ENCODE results near the gene DUSP1. TPM values are rescaled to one million over a fixed set of nuclear protein-coding genes. Genes with fewer than 3 reads are reported as not detected.

Gene DUSP1
- total and polyA plus RNA-seq, 9 of the 15 experiments (the other 6 are each of a cell fraction or from before 2014, with no cell fraction given): 2.1 to 14.2 (median 8.5) TPM

DNA sequence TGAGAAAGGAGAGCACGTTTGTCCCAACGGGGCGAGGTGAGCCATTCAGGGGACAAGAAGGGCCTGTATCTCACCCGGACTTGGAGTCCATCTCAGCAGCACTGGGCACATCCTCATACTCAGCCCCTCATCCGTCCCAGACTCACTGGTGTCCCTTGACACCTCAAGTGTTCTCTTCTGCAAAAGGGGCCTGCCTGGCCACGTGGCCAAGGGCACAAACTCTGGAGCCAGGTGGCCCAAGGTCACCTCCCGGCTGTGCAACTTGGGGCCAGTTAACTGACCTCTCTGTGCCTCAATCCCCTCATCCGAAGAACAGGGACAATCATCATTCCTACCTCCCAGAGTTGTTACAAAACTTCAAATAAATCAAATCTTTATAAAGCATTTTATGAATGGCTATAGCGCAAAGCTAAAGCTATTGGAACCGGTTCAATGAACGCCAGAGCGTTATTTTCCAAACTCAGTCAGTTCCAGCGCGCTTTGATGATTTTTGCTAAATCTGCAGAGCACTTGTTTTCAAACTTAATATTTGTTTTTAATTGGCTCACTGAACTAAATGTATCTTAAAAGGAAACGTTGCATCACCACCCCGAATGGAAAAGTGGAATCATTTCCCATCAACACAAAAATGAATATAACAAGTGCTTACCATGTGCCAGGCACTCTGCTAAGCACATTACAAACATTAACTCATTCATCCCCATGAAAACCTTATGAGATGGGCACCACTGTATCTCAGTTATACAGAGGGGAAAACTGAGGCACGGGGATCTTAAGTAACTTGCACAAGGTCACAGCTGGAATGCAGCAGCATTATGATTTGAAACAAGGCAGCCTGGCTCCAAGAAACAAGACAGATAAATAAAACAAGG lies 49.3 kb downstream of the DUSP1 start:
- WGBS (ENCODE audit: insufficient coverage, low coverage, missing lambda C conversion rate): 16% methylated on average over 17 of the region's 17 CpGs
- no peak for FAIRE-seq
- no TSS peak for BruUV-seq (replicated peaks)
- Histone ChIP-seq H3K27me3 (ENCODE audit: control insufficient read depth in 2 of 2, insufficient read depth in 2 of 2, low read length in 2 of 2) (peaks cover 24 to 41% of the 10 kb centered on the region in 2 experiments; a peak in 4 of 5 replicates), H3K9me1 (ENCODE audit: control insufficient read depth, insufficient read depth, low read length) (no peaks in the 10 kb centered on the region), H3K9me3 (replicated peaks; ENCODE audit: control insufficient read depth, insufficient read depth, low read depth, low read length) (no peaks in the 10 kb centered on the region), H2AFZ (ENCODE audit: low read depth, low read length) (no peak overlapping the region), H4K20me1 (replicated peaks; ENCODE audit: control insufficient read depth, insufficient read depth, low read length) (0 out of 2 replicates have a peak, but pooled peaks cover 2% of the 10 kb centered on the region), H3K4me2 (ENCODE audit: insufficient read depth, low read length) (no peak overlapping the region), H3K79me2 (ENCODE audit: control insufficient read depth, insufficient read depth, low read length) (no peaks in the 10 kb centered on the region), H3K9ac (ENCODE audit: insufficient read depth in 1 of 2, low read depth in 2 of 2, low read length in 2 of 2) (no peak overlapping the region), H3K36me3 (ENCODE audit: control insufficient read depth, insufficient read depth, low read length) (no peaks in the 10 kb centered on the region), H3K4me1 (replicated peaks in 1 of 2; ENCODE audit: control insufficient read depth in 2 of 2, insufficient read depth in 2 of 2, low read length in 2 of 2) (peaks cover 0 to under 1% of the 10 kb centered on the region in 2 experiments; a peak in 1 of 5 replicates), H3K4me3 (no peak overlapping the region), H3K27ac (ENCODE audit: extremely low read depth, low read depth, low read length) (no peak overlapping the region)
- in situ Hi-C loops (cut with MboI) (loop anchor here (25.0 kb wide), 1 partner anchor 1591 kb away; no protein-coding TSS in a partner anchor), intact Hi-C loops (cut with micrococcal nuclease) (no loop called here)
- no peak for DNase-seq (ENCODE audit: extremely low read depth in 1 of 4, low spot score in 3 of 4)
- ATAC-seq: no peak
- POLR2A ChIA-PET: no interaction called here
- CTCF ChIA-PET (ENCODE audit: low intra/inter-chr PET ratio): no interaction called here
- TF ChIP-seq KLF16 (IDR thresholded peaks at IDR 0.05) (no peak), CEBPG (CRISPR knock-in tag; IDR thresholded peaks at IDR 0.05) (no peak), CEBPG (tag; conservative IDR thresholded peaks at IDR 0.05 in 1 of 2, IDR thresholded peaks at IDR 0.05 in 1 of 2) (0 out of 4 replicates have a peak, but pooled peaks of 1 of the 2 experiments have one; percentile 55), DACH1 (IDR thresholded peaks at IDR 0.05; ENCODE audit: partially characterized antibody) (no peak), KDM1A (IDR thresholded peaks at IDR 0.05) (peak; percentile 28 to 37; a peak in 1 of 4 replicates), NR1H2 (CRISPR knock-in tag; IDR thresholded peaks at IDR 0.05) (no peak), RBM34 (IDR thresholded peaks at IDR 0.05; ENCODE audit: borderline replicate concordance, insufficient read depth, low read length) (no peak), RBM25 (IDR thresholded peaks at IDR 0.05; ENCODE audit: low read depth, low read length, severe bottlenecking) (peak; percentile 34), PYGO2 (tag; IDR thresholded peaks at IDR 0.05) (no peak), SFPQ (IDR thresholded peaks at IDR 0.05; ENCODE audit: low read depth, low read length) (no peak)
- TF ChIP-seq, protein P1, sequence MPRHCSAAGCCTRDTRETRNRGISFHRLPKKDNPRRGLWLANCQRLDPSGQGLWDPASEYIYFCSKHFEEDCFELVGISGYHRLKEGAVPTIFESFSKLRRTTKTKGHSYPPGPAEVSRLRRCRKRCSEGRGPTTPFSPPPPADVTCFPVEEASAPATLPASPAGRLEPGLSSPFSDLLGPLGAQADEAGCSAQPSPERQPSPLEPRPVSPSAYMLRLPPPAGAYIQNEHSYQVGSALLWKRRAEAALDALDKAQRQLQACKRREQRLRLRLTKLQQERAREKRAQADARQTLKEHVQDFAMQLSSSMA (CRISPR knock-in tag; IDR thresholded peaks at IDR 0.05): no peak
- TF ChIP-seq, protein P2, sequence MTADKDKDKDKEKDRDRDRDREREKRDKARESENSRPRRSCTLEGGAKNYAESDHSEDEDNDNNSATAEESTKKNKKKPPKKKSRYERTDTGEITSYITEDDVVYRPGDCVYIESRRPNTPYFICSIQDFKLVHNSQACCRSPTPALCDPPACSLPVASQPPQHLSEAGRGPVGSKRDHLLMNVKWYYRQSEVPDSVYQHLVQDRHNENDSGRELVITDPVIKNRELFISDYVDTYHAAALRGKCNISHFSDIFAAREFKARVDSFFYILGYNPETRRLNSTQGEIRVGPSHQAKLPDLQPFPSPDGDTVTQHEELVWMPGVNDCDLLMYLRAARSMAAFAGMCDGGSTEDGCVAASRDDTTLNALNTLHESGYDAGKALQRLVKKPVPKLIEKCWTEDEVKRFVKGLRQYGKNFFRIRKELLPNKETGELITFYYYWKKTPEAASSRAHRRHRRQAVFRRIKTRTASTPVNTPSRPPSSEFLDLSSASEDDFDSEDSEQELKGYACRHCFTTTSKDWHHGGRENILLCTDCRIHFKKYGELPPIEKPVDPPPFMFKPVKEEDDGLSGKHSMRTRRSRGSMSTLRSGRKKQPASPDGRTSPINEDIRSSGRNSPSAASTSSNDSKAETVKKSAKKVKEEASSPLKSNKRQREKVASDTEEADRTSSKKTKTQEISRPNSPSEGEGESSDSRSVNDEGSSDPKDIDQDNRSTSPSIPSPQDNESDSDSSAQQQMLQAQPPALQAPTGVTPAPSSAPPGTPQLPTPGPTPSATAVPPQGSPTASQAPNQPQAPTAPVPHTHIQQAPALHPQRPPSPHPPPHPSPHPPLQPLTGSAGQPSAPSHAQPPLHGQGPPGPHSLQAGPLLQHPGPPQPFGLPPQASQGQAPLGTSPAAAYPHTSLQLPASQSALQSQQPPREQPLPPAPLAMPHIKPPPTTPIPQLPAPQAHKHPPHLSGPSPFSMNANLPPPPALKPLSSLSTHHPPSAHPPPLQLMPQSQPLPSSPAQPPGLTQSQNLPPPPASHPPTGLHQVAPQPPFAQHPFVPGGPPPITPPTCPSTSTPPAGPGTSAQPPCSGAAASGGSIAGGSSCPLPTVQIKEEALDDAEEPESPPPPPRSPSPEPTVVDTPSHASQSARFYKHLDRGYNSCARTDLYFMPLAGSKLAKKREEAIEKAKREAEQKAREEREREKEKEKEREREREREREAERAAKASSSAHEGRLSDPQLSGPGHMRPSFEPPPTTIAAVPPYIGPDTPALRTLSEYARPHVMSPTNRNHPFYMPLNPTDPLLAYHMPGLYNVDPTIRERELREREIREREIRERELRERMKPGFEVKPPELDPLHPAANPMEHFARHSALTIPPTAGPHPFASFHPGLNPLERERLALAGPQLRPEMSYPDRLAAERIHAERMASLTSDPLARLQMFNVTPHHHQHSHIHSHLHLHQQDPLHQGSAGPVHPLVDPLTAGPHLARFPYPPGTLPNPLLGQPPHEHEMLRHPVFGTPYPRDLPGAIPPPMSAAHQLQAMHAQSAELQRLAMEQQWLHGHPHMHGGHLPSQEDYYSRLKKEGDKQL (CRISPR knock-in tag; IDR thresholded peaks at IDR 0.05; ENCODE audit: borderline replicate concordance): no peak
